ENCODE data around the gene CIC. TPM values are rescaled to one million over a fixed set of nuclear protein-coding genes. Genes with fewer than 3 reads are reported as not detected.

Gene CIC
- total and polyA plus RNA-seq, 2 of the 13 experiments (the other 11 are each of a cell fraction or from before 2014, with no cell fraction given) = 5.9 to 8.0 TPM

DNA sequence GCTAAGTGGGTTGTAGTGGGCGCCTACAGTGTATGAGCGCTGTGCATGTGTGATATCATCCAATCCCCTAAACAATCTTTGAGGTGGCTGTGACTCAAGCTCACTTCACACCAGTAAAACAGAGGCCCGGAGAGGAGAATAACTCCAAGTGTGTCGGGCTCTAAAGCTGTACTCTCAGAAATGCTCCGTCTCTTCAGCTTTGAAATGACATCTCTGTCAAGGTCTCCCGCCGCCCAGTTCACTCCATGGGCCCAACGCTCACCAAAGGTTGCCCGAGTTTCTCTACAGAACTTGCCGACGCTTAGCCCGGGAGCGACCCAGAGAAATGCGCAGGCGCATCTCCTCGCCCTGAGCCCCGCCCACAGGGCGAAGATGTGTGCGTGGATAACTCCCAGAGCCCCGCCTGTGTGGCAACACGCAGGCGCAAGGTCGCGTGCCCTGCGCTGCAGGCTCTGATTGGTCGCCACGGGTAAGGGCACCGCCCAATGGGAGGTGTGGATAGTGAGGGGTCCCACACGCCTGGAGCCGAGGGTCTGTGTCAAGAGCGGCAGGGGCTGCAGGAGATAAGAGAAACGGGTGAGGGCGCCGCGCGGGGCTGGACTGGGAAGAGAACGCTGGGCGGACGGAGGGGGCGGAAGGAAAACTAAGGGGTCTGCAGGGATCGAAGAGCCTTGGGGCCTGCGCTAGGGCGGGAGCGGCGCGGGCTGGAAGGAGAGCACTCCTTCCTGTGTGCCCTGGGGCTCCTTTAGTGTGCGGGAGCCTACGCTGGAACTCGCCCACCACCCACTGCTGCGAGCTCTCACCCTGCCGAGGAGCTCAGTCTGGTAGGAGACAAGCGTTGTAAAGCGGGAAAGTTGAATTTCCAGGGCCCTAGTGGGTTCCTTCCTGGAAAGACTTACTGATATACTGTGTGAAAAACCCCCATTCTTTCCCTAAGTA lies 49.0 kb upstream of the CIC start, which contains the start of gene ZNF526 (continued):
- TF ChIP-seq ZNF138 (CRISPR knock-in tag; IDR thresholded peaks at IDR 0.05; ENCODE audit: low read depth) (peak; percentile 24; the same call in 1 of the 2 replicates), ZNF589 (CRISPR knock-in tag; conservative IDR thresholded peaks at IDR 0.05) (peak; percentile 69), HOXA5 (CRISPR knock-in tag; IDR thresholded peaks at IDR 0.05) (peak; percentile 72; the same call in 1 of the 2 replicates), GABPB1 (CRISPR knock-in tag; IDR thresholded peaks at IDR 0.05) (peak; percentile 84), ZNF136 (CRISPR knock-in tag; IDR thresholded peaks at IDR 0.05; ENCODE audit: low read depth) (0 out of 2 replicates have a peak, but pooled peaks have one; percentile 33), FOXM1 (CRISPR knock-in tag; IDR thresholded peaks at IDR 0.05) (no peak), KLF13 (CRISPR knock-in tag; IDR thresholded peaks at IDR 0.05) (no peak), RBFOX2 (IDR thresholded peaks at IDR 0.05; ENCODE audit: low read depth, low read length) (peak; percentile 92), ZBTB7B (CRISPR knock-in tag; IDR thresholded peaks at IDR 0.05) (peak; percentile 96), ZMYM3 (CRISPR knock-in tag; IDR thresholded peaks at IDR 0.05) (no peak), ZNF430 (CRISPR knock-in tag; IDR thresholded peaks at IDR 0.05) (0 out of 2 replicates have a peak, but pooled peaks have one; percentile 75), TEAD3 (CRISPR knock-in tag; optimal IDR thresholded peaks at IDR 0.05; ENCODE audit: borderline replicate concordance) (no peak), TGIF2 (CRISPR knock-in tag; IDR thresholded peaks at IDR 0.05) (peak; percentile 70), ZNF605 (CRISPR knock-in tag; IDR thresholded peaks at IDR 0.05) (peak; percentile 92), MBD4 (IDR thresholded peaks at IDR 0.05; ENCODE audit: borderline replicate concordance, low read length) (no peak), JUNB (CRISPR knock-in tag; IDR thresholded peaks at IDR 0.05; ENCODE audit: borderline replicate concordance) (peak; percentile 68), TOE1 (CRISPR knock-in tag; IDR thresholded peaks at IDR 0.05) (peak; percentile 76; the same call in 1 of the 2 replicates), MED1 (CRISPR knock-in tag; IDR thresholded peaks at IDR 0.05) (no peak; the same call in none of the 2 replicates), STAG1 (CRISPR knock-in tag; IDR thresholded peaks at IDR 0.05) (no peak), NONO (IDR thresholded peaks at IDR 0.05) (no peak), NONO (CRISPR knock-in tag; conservative IDR thresholded peaks at IDR 0.05) (peak; percentile 80), POLR2A (IDR thresholded peaks at IDR 0.05; ENCODE audit: insufficient read depth in 1 of 2, low read depth in 2 of 2, low read length in 2 of 2) (peak; percentile 79 to 95), EP300 (IDR thresholded peaks at IDR 0.05; ENCODE audit: low read depth in 2 of 2, low read length in 2 of 2) (no peak; a peak in 1 of 4 replicates), EP300 (CRISPR knock-in tag; IDR thresholded peaks at IDR 0.05; ENCODE audit: borderline replicate concordance) (0 out of 2 replicates have a peak, but pooled peaks have one; percentile 25), GABPA (IDR thresholded peaks at IDR 0.05; ENCODE audit: low read depth, low read length) (no peak), GABPA (CRISPR knock-in tag; IDR thresholded peaks at IDR 0.05; ENCODE audit: low read depth) (peak; percentile 24; the same call in 1 of the 2 replicates)
- TF ChIP-seq, protein P1, sequence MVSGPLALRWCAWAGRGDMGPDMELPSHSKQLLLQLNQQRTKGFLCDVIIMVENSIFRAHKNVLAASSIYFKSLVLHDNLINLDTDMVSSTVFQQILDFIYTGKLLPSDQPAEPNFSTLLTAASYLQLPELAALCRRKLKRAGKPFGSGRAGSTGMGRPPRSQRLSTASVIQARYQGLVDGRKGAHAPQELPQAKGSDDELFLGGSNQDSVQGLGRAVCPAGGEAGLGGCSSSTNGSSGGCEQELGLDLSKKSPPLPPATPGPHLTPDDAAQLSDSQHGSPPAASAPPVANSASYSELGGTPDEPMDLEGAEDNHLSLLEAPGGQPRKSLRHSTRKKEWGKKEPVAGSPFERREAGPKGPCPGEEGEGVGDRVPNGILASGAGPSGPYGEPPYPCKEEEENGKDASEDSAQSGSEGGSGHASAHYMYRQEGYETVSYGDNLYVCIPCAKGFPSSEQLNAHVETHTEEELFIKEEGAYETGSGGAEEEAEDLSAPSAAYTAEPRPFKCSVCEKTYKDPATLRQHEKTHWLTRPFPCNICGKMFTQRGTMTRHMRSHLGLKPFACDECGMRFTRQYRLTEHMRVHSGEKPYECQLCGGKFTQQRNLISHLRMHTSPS (CRISPR knock-in tag; IDR thresholded peaks at IDR 0.05; ENCODE audit: low read depth) = no peak
- TF ChIP-seq, protein P2, sequence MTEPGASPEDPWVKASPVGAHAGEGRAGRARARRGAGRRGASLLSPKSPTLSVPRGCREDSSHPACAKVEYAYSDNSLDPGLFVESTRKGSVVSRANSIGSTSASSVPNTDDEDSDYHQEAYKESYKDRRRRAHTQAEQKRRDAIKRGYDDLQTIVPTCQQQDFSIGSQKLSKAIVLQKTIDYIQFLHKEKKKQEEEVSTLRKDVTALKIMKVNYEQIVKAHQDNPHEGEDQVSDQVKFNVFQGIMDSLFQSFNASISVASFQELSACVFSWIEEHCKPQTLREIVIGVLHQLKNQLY (CRISPR knock-in tag; IDR thresholded peaks at IDR 0.05) = peak; percentile 49; the same call in 1 of the 2 replicates
